Subcutaneous abdominal adipose tissue (tissue), 5 donors: ENCODE measurements around the gene CBX4.

ENCODE experiments used
- H3K27ac ChIP-seq: one replicate; pipeline ENCODE4 v1.7.0; 2013; ENCODE audit warnings: low read depth, mild to moderate bottlenecking, inconsistent platforms, low read length, moderate library complexity
- H3K27me3 ChIP-seq, 5 donors: one replicate each; pipeline ENCODE4 v1.7.0; 2013; ENCODE audit warnings: low read length in 5 of 5, inconsistent platforms in 1 of 5; ENCODE audit not compliant: control insufficient read depth in 5 of 5, insufficient read depth in 4 of 5
- H3K36me3 ChIP-seq, 5 donors: one replicate each; pipeline ENCODE4 v1.7.0; 2013; ENCODE audit warnings: low read length in 5 of 5; ENCODE audit not compliant: control insufficient read depth in 5 of 5, insufficient read depth in 5 of 5
- H3K4me1 ChIP-seq, 5 donors: one replicate each; pipeline ENCODE4 v1.7.0; 2013; ENCODE audit warnings: low read length in 5 of 5, mild to moderate bottlenecking in 3 of 5, moderate library complexity in 1 of 5; ENCODE audit not compliant: control insufficient read depth in 5 of 5, insufficient read depth in 5 of 5
- H3K4me3 ChIP-seq, 5 donors: one replicate each; pipeline ENCODE4 v1.7.0; 2013; ENCODE audit warnings: low read length in 5 of 5, low read depth in 1 of 5
- H3K9ac ChIP-seq, 5 donors: one replicate each; pipeline ENCODE4 v1.7.0; 2013; ENCODE audit warnings: low read length in 5 of 5, mild to moderate bottlenecking in 4 of 5, moderate library complexity in 3 of 5
- H3K9me3 ChIP-seq, 5 donors: one replicate each; pipeline ENCODE4 v1.7.0; 2013; ENCODE audit warnings: low read length in 5 of 5; ENCODE audit not compliant: control insufficient read depth in 5 of 5
- donor health status: healthy.
- donor health status: healthy.
- donor health status: healthy.
- donor health status: healthy.
- donor health status: healthy.

CBX4 gene

DNA sequence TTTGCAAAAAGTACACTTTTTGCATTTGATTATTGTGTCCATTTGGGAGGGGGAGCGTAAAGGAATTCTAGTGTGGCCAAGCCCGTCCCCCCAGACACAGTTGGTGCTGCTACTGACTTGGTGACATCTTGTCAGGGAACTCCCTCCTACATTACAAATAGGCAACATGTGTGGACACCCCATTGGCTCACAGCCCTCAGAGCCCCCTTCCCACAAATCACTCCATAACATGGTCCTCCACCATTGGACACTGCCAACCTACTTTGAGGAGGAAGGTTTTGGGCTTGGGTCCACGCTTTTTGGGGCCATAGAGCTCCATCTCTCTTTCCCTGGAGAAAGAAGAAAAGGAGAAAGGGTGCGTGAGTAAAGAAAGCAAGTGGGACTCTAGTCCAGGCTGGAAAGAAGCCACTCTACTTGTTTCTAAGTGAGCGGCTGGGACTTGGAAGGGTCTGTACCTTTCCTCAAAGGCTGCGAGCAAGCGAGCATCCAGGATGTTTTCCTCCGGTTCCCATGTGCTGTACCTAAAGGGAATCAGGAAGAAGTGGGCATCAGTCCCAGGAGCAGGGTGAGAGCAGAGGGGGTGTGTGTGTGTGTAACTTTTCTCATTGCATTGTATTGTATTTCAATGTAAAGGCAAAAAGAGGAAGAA, 43.3 kb downstream of the CBX4 start:
- Histone ChIP-seq H3K4me1 (peaks cover 3 to 62% (median 52%) of the 10 kb centered on the region in 5 donors), H3K9ac (peak overlapping the region in 1 of 5 donors; percentile 64), H3K36me3 (peaks cover 0 to 4% (median 0%) of the 10 kb centered on the region in 5 donors), H3K9me3 (no peaks in the 10 kb centered on the region), H3K27me3 (peaks cover 38 to 59% (median 50%) of the 10 kb centered on the region in 5 donors), H3K27ac (no peak overlapping the region), H3K4me3 (peak overlapping the region; percentile 70 to 84 (median 78))

DNA sequence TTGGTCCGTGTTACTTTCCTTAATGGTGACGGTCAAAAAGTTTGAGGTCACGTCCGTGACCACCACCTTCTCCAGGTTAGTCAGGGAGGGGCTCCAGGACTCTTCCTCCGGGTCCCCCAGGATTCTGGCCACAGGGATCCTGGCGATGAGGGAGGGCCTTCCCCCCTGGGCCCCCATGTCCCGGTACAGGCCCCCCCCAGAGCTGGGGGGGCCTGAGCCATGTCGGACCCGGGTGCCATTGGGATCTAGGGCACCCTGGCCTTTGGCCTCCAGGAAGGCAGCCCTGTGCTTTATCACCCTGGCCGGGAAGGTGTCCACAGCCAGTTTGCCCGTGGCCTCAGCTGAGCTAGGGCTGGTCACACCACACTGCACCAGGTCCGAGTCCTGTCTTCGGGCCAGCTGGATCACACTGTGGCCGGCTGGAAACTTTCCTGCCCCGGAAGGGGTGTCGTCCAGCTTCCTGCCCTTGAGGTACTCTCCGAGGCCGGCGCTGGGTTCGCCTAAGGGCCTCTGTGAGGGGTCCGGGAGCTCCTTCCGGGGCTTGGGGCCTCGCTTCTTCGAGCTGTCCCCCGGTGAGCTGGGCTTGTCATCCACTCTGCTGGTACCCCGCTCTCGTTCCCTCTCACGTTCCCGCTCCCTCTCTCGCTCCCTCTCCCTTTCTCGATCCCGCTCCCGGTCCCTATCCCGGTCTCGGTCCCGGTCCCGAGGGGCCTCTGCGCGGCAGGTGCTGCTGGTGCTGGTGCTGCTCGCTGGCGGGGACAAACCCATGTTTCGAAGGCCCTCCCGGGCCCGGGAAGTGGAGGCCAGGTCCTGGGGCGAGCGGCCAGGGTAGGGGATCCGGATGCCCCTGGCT, 44.4 kb downstream of the CBX4 start:
- Histone ChIP-seq H3K36me3 (peaks cover 0 to 4% (median 0%) of the 10 kb centered on the region in 5 donors), H3K4me1 (peaks cover 3 to 62% (median 47%) of the 10 kb centered on the region in 5 donors), H3K9me3 (no peaks in the 10 kb centered on the region), H3K27me3 (peaks cover 37 to 59% (median 50%) of the 10 kb centered on the region in 5 donors), H3K27ac (no peak overlapping the region), H3K9ac (no peak overlapping the region), H3K4me3 (no peak overlapping the region)

GRCh38 chr17:79793924-79794304, 45.3 kb downstream of the CBX4 start:
- Histone ChIP-seq H3K9me3 (no peaks in the 10 kb centered on the region), H3K27ac (no peak overlapping the region), H3K9ac (no peak overlapping the region), H3K36me3 (peaks cover 0 to 4% (median 0%) of the 10 kb centered on the region in 5 donors), H3K4me1 (peaks cover 3 to 59% (median 42%) of the 10 kb centered on the region in 5 donors), H3K27me3 (peaks cover 39 to 59% (median 50%) of the 10 kb centered on the region in 5 donors), H3K4me3 (no peak overlapping the region)

DNA sequence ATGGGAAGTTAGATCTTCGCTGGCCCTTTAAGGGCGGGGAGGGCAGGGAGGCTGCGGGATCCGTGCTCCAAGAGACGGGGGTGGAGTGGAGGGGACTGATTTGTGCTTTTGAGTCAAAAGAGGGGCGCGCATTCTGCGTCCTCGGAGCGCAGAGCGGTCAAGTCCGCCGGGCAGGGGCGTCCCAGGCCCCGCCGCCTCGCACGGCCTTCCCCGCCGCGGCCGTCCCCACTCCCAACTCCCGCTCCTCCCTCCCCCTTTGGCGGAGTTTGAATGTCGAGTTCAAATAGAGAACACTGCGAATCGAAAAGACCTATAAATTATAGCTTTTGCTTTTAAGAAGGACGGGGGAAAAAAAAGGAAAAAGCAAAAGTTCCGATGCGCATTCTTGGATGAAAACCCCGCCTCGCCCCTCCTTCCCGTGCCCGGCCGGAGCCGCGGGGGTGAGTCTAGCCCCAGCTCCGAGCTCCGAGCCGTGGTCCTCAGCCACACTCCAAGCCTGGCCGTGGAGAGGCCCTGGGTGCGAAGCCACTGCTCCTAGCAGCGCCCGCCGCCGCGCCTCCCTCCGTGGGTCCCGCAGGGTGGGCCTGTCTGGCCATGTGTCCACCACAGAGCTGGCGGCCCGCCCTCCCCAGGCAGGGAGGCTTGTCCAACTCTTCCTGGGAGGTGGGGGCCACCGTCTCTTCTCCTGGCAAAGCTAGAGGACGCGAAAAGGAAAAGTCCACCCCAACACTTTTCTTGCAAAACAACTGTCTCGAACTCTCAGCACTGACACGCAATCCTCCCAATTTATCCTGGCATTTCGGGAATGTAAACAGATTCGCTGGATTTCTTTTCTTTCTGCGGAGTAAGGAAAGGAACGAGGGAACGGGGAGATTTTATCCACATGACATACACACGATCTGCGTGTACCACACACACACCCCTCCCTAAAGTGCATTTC, 46.0 kb downstream of the CBX4 start:
- Histone ChIP-seq H3K4me3 (peak overlapping the region in 3 of 5 donors; percentile 26 to 47 (median 32)), H3K27me3 (peaks cover 33 to 58% (median 47%) of the 10 kb centered on the region in 5 donors), H3K36me3 (peaks cover 0 to 4% (median 0%) of the 10 kb centered on the region in 5 donors), H3K27ac (no peak overlapping the region), H3K9ac (peak overlapping the region in 2 of 5 donors; percentile 19 to 29), H3K9me3 (no peaks in the 10 kb centered on the region), H3K4me1 (peaks cover 2 to 53% (median 35%) of the 10 kb centered on the region in 5 donors)

DNA sequence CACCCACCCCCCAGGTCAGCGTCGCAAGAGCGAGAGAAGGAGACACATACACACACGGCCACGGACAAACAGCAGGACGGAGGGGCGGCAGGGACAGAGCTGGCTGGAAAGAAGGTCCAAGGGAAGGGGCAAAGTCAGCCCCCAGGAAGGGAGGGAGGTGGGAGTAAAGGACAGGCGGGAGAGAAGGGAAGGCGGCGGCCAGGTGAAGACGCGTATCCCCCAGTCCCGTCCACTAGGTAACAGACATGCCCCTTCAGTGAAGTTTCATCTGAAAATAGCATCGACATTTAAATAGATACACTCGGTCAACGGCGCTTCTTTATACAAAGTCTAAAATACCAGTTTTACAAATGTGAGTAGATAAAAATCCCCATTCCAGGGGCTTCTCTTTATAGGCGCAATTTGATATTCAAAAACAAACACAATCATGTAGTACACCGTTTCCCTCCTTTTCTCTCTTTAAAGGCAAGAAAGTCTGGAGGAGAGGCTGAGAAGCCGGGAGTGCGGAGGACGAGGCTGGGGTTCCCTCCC, 46.8 kb downstream of the CBX4 start:
- Histone ChIP-seq H3K4me3 (no peak overlapping the region), H3K27ac (no peak overlapping the region), H3K4me1 (peaks cover 2 to 47% (median 29%) of the 10 kb centered on the region in 5 donors), H3K9me3 (no peaks in the 10 kb centered on the region), H3K9ac (no peak overlapping the region), H3K27me3 (peaks cover 30 to 57% (median 50%) of the 10 kb centered on the region in 5 donors), H3K36me3 (peaks cover 0 to 4% (median 0%) of the 10 kb centered on the region in 5 donors)

- no peak overlapping the region for H3K27ac ChIP-seq
- peaks cover 30 to 62% (median 57%) of the 10 kb centered on the region in 5 donors for H3K27me3 ChIP-seq
- H3K9ac ChIP-seq = no peak overlapping the region
- no peaks in the 10 kb centered on the region for H3K9me3 ChIP-seq
- peaks cover 0 to 4% (median 0%) of the 10 kb centered on the region in 5 donors for H3K36me3 ChIP-seq
- peaks cover 2 to 45% (median 28%) of the 10 kb centered on the region in 5 donors for H3K4me1 ChIP-seq
- H3K4me3 ChIP-seq = no peak overlapping the region
These were observed 47.5 kb downstream of the CBX4 start for GRCh38 chr17:79791735-79792161.

- peaks cover 0 to 39% (median 23%) of the 10 kb centered on the region in 5 donors for H3K4me1 ChIP-seq
- H3K27ac ChIP-seq = no peak overlapping the region
- no peaks in the 10 kb centered on the region for H3K9me3 ChIP-seq
- H3K9ac ChIP-seq = no peak overlapping the region
- H3K4me3 ChIP-seq = no peak overlapping the region
- H3K36me3 ChIP-seq = peaks cover 0 to 4% (median 0%) of the 10 kb centered on the region in 5 donors
- peaks cover 34 to 68% (median 58%) of the 10 kb centered on the region in 5 donors for H3K27me3 ChIP-seq
These were observed 48.2 kb downstream of the CBX4 start for GRCh38 chr17:79790805-79791734.

DNA sequence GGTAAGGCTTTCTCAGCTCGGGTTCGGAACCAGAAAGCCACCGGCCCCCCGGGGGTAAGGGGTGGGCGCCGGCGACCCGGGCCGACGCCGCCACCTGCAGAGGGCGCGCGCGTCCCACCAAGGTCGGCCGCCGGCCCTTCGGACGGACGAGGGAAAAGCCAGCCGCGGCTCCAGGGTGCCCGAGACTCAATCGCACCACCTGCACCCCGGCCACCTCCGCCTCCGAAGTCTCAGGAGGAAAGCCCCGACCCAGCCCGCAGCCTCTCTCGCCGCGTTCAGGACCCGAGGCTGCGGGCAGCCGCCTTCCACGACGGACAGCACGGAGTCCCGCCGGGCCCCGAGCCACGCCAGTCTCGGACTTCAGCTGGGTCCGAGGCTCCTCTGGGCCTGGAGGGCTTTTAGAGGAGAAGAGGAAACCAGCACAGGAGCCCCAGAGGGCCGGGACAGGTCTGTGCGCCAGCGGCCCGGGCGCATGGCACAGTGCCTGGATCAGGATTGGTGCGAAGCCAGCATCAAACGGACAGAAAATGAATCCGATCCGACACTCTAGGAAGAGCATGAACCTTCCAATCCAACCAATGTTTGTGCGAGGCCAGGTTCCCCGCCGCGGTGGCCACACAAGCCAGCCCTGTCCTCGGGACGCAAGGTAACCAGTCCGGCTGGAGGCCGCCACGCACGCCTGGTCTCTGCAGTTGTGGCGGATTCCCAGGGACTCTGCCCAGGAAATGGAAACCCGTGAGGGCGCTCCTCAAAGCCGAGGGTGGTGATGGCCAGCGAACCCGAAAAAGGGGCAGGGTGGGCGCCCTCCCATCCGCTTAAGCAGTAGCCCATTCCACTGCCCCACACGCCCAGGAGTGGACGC, 49.1 kb downstream of the CBX4 start:
- Histone ChIP-seq H3K36me3 (peaks cover 0 to 4% (median 0%) of the 10 kb centered on the region in 5 donors), H3K4me3 (peak overlapping the region in 2 of 5 donors; percentile 6 to 8), H3K27ac (no peak overlapping the region), H3K9ac (no peak overlapping the region), H3K9me3 (no peaks in the 10 kb centered on the region), H3K4me1 (peaks cover 0 to 34% (median 22%) of the 10 kb centered on the region in 5 donors), H3K27me3 (peaks cover 34 to 73% (median 63%) of the 10 kb centered on the region in 5 donors)
